ENCODE measurements around the gene RASAL2. TPM values are rescaled to one million over a fixed set of nuclear protein-coding genes. Genes with fewer than 3 reads are reported as not detected.
"Not testable (repeated sequence)": the region's sequence is repeated elsewhere in the genome, so short reads cannot be mapped to it uniquely, and the experiment has no call there.

RASAL2 gene
- total RNA-seq, 1 experiment from 2014 or later, result 16.6 TPM

DNA sequence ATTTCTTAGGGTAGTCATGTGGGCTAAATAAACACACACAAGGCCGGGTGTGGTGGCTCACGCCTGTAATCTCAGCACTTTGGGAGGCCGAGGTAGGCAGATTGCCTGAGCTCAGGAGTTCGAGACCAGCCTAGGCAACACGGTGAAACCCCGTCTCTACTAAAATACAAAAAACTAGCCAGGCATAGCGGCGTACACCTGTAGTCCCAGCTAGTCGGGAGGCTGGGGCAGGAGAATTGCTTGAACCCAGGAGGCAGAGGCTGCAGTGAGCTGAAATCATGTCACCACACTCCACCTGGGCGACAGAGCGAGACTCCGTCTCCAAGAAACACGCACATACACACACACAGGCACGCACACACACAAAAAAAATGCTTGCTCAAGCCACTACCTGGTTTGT lies 409.4 kb downstream of the RASAL2 start:
- in situ Hi-C loops (cut with HindIII; ENCODE audit: low sequenced_read_pairs); DNase-seq (ENCODE audit: low spot score): not testable (repeated sequence)

- DNase-seq (ENCODE audit: low spot score), result no peak
- in situ Hi-C loops (cut with HindIII; ENCODE audit: low sequenced_read_pairs), result no loop called here
Observed at GRCh38 chr1:178503849-178504248, 409.9 kb downstream of the RASAL2 start.

- DNase-seq (ENCODE audit: low spot score), result no peak
Observed at GRCh38 chr1:178504286-178504685, 410.4 kb downstream of the RASAL2 start.

DNA sequence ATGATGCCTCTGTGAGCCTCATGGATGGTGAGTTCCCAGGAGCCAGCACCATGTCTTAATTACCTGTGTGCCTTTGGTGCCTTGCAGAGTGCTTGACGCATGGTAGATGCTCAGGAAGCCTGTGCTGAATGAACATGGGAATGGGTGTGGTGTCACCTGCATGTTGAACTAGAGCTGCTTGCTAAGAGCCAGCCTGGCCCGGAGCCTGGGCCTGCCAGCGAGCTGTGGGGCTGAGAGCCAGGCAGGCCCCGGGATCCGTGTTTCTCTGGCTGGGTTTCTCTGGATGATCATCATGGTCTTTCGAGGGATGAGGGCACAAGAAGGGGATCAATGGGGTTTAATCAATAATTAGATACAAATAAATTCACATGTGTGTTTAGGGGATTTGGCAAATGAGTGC lies 412.3 kb downstream of the RASAL2 start:
- peak; percentile 56 for DNase-seq (ENCODE audit: low spot score)
- in situ Hi-C loops (cut with HindIII; ENCODE audit: low sequenced_read_pairs), result no loop called here

More at GRCh38 chr1:178504286-178504685, 410.4 kb downstream of the RASAL2 start:
- in situ Hi-C loops (cut with HindIII; ENCODE audit: low sequenced_read_pairs), result no loop called here

- DNase-seq (ENCODE audit: low spot score), result no peak
- in situ Hi-C loops (cut with HindIII; ENCODE audit: low sequenced_read_pairs), result no loop called here
Observed at GRCh38 chr1:178506669-178507068, 412.8 kb downstream of the RASAL2 start.

DNA sequence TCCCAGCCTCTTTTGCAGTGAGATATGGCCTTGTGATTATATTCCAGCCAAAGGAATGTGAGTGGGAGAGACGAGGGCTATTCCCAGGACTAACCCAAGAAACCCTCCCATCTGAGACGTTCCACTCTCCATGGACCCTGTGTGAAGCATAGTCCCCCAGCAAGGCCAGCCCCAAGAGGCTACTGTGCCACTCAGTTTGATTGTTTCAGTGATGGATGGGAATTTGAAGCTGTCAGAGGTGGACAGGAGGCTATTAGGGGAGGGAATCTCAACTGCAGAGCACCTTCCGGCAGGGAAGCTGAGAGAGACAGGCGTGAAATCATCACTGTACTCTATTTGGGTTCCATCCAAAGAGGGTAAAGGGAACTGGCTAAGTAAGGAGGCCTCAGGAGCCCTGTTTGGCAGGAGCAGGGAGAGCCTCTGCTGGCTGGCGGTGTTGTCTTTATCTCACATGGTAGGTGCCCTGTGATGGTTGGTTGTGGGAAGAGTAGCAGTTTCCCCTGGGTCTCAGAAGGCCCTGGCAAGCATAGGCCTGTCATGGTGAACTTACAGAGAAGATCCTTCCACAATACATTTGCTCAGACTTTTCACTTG lies 415.6 kb downstream of the RASAL2 start:
- in situ Hi-C loops (cut with HindIII; ENCODE audit: low sequenced_read_pairs), result no loop called here
- DNase-seq (ENCODE audit: low spot score), result no peak

DNA sequence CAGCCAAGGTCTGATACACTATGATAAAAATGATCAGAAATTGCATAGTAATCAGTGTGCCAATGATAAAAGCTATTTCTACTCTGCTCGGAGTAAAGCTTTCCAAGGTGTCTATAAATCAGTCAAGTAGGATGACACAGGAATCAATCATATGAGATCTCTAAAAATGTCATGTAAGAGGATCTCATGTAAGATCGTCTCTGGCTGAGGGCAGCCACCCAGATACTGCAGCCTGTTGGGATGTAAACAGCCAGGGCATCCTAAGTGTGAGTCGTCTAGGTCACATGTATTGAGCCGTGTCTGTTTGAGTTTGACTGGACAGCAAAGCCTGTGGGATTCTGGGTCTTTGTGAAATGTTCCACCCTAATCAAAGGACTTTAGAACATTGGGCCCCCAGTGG lies 416.3 kb downstream of the RASAL2 start:
- in situ Hi-C loops (cut with HindIII; ENCODE audit: low sequenced_read_pairs), result no loop called here
- no peak for DNase-seq (ENCODE audit: low spot score)

- DNase-seq (ENCODE audit: low spot score), result no peak
- in situ Hi-C loops (cut with HindIII; ENCODE audit: low sequenced_read_pairs), result no loop called here
Observed at GRCh38 chr1:178512566-178513277, 418.8 kb downstream of the RASAL2 start, which contains the start of gene TEX35. Gene TEX35 (plus strand): TSS chr1:178513109. CDS start chr1:178513189, 80 bp downstream.

GRCh38 chr1:178513278-178513983 lies 419.5 kb downstream of the RASAL2 start:
- in situ Hi-C loops (cut with HindIII; ENCODE audit: low sequenced_read_pairs), result no loop called here
- DNase-seq (ENCODE audit: low spot score), result no peak

DNA sequence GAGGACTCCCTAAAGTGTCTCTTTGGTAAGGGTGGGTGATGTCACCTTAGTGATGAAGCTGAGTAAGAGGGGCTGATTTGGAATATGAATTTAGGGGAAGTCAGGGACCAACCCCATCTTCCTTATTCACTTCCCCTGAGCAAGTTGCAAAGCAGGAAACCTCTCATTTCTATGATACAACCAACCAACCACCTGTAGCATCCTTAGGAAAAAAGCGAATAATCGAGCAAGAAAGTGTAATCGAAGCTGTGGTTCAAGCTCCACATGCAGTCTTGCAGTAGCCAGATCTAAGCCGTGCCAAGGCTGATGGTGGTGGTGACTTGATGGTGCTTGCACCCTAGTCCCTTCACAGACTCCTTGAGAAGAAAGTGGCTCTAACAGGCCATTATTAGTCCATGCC lies 422.2 kb downstream of the RASAL2 start:
- no peak for DNase-seq (ENCODE audit: low spot score)
- in situ Hi-C loops (cut with HindIII; ENCODE audit: low sequenced_read_pairs), result no loop called here

- no peak for DNase-seq (ENCODE audit: low spot score)
- in situ Hi-C loops (cut with HindIII; ENCODE audit: low sequenced_read_pairs), result no loop called here
Observed at GRCh38 chr1:178518894-178519293, 425.0 kb downstream of the RASAL2 start.

DNA sequence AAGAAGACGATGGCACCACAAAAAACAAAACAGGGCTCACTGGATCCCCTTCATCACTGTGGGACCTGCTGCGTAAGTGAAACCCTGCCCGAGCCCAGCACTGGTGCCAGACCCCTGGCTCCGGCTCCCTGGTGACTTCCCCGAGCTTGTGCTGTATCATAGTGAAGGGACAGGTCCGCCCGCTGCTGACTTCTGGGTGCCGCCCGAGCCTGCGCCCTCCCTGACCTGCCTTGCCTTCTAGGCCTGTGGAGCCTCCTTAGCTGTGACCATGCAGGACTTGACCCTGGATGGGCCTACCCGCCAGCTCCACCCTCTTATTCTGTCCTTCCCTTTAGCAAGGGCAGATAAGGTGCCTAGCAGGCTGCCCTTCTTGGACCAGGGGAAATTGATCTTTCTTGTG lies 426.9 kb downstream of the RASAL2 start:
- DNase-seq (ENCODE audit: low spot score), result no peak
- in situ Hi-C loops (cut with HindIII; ENCODE audit: low sequenced_read_pairs), result no loop called here

- no peak for DNase-seq (ENCODE audit: low spot score)
- in situ Hi-C loops (cut with HindIII; ENCODE audit: low sequenced_read_pairs), result no loop called here
Observed at GRCh38 chr1:178521241-178521640, 427.3 kb downstream of the RASAL2 start.

DNA sequence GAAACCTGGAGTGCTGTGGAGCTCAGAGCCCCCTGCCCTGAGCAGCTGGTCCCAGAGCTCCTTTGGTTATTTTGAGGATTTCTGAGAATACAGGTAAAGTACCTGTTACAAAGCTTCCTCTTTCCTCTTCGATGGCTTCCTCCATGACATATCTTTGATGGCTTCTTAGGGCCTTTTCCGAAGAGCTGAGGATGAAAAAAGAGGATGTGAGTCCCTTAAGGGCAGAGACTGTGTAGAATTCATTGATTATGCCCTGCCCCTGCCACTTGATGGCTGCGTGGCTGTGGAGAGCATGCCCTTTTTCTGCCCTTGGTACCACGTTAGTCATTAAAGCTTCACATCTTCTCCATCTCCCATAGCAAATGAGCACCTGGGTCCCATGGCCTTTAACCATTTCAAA lies 433.2 kb downstream of the RASAL2 start:
- DNase-seq (ENCODE audit: low spot score), result no peak
- in situ Hi-C loops (cut with HindIII; ENCODE audit: low sequenced_read_pairs), result no loop called here

DNA sequence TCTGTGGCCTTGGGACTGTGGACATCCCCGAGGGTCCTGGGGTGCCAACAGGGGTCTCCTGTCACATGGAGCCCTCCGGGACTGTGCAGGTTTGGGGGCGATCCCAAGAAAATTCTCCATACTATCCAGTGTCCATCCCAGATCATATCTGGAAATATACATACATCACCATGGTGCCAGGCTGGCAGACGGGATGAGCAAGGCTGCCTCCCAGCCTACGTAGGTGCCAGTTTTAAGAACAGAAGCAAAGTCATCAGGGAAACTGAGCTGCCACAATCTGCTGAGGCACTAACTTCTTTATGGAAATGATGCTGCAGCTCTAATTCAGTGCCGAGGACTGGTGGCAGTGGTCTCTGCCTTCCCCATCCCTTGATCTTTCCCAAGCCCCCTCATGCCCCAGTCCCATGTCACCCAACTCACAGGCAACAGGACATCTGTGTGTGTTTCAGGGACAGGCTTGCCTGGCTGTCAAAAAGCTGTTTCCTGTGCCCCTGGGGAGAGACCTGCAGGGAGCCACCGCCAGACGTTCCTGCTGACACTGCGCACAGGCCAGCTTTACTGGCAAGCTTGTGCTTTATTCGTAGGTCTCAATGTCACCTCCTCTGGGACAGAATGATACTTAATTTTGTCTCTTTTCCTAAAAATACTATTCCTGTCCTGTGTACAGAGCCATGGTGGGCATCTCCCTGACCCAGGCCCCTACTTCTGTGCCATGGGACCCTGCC lies 434.5 kb downstream of the RASAL2 start:
- peak; percentile 25 for DNase-seq (ENCODE audit: low spot score)
- in situ Hi-C loops (cut with HindIII; ENCODE audit: low sequenced_read_pairs), result no loop called here

DNA sequence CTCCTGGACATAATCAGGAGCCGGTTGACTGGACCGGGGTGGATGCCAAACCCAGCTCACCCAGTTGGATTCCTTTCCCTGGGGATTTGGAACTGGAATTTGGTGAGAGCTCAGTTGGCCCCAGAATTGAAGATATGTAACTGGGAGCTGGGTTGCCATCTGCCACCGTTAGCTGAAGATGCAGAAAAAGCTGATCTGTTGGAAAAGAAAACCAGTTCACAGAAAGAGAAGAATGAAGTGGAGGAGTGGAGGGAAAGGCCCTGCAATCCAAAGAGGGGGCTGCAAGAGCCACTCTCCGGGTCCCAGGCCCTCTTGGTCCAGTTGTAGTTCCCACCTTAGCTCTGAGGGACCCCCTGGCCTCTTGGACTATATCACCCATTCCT lies 435.0 kb downstream of the RASAL2 start:
- in situ Hi-C loops (cut with HindIII; ENCODE audit: low sequenced_read_pairs), result no loop called here
- DNase-seq (ENCODE audit: low spot score), result peak; percentile 61

GRCh38 chr1:178529364-178530036 lies 435.6 kb downstream of the RASAL2 start:
- in situ Hi-C loops (cut with HindIII; ENCODE audit: low sequenced_read_pairs), result no loop called here
- no peak for DNase-seq (ENCODE audit: low spot score)

- in situ Hi-C loops (cut with HindIII; ENCODE audit: low sequenced_read_pairs), result no loop called here
- no peak for DNase-seq (ENCODE audit: low spot score)
Observed at GRCh38 chr1:178530037-178530402, 436.1 kb downstream of the RASAL2 start.

- no peak for DNase-seq (ENCODE audit: low spot score)
- in situ Hi-C loops (cut with HindIII; ENCODE audit: low sequenced_read_pairs), result no loop called here
Observed at GRCh38 chr1:178530502-178530901, 436.6 kb downstream of the RASAL2 start.

Data from G401 (cell line).